WTC11 (cell line): ENCODE results near the gene OTOGL. TPM values are rescaled to one million over a fixed set of nuclear protein-coding genes. Genes with fewer than 3 reads are reported as not detected.
"Not testable (repeated sequence)": the region's sequence is repeated elsewhere in the genome, so short reads cannot be mapped to it uniquely, and the experiment has no call there.

Experiments
- ATAC-seq: fragments of 200-7000 bp; cut with Tn5 transposase; 2 replicates; pipeline ENCODE4 v1.10.0; 2021; ENCODE audit warnings: mild to moderate bottlenecking, moderate library complexity
- CTCF ChIA-PET: fragments of 300-600 bp; sonication (Branson Sonifier 250); formaldehyde crosslinking; loops from one replicate; lab custom pipeline; 2021; ENCODE audit warnings: antibody characterized with exemption; lab: Charles Lee
- POLR2A ChIA-PET: fragments of 350-600 bp; sonication (Branson Sonifier 250); formaldehyde crosslinking; loops from one replicate; lab custom pipeline; 2021; ENCODE audit warnings: antibody characterized with exemption; lab: Charles Lee
- DNase-seq: peaks from one replicate; pipeline ENCODE4 v3.0.0; 2021; ENCODE audit warnings: low spot score
- H3K27ac Mint-ChIP-seq: 2 replicates; pipeline ENCODE4 v1.8.0; 2021; ENCODE audit warnings: mixed read lengths
- H3K27me3 Mint-ChIP-seq: 2 replicates; pipeline ENCODE4 v1.8.0; 2021; ENCODE audit warnings: low read depth, mild to moderate bottlenecking, moderate library complexity, mixed read lengths
- H3K36me3 Mint-ChIP-seq: 2 replicates; pipeline ENCODE4 v1.8.0; 2021; ENCODE audit warnings: mixed read lengths
- H3K4me1 Mint-ChIP-seq: 2 replicates; pipeline ENCODE4 v1.8.0; 2022; ENCODE audit warnings: mixed read lengths
- H3K4me3 Mint-ChIP-seq: 2 replicates; pipeline ENCODE4 v1.8.0; 2021; ENCODE audit warnings: mild to moderate bottlenecking, moderate library complexity, mixed read lengths
- H3K9me3 Mint-ChIP-seq: 2 replicates; pipeline ENCODE4 v1.8.0; 2021; ENCODE audit warnings: mixed read lengths
- CTCF ChIP-seq: fragments of 200-600 bp; IDR thresholded peaks from 2 replicates; pipeline ENCODE4 v1.8.0; 2022; ENCODE audit warnings: antibody characterized with exemption
- ETV6 ChIP-seq: sonication (generic); formaldehyde crosslinking; IDR thresholded peaks from 2 replicates; pipeline ENCODE4 v1.8.1; 2022; ENCODE audit warnings: mild to moderate bottlenecking, missing genetic modification reagents
- FOXK1 ChIP-seq: sonication (generic); formaldehyde crosslinking; IDR thresholded peaks from 2 replicates; pipeline ENCODE4 v1.8.0; 2022; ENCODE audit warnings: mild to moderate bottlenecking, moderate library complexity, missing genetic modification reagents
- NFATC4 ChIP-seq: fragments of 250-450 bp; sonication (Bioruptor Pico); IDR thresholded peaks from 2 replicates; pipeline ENCODE4 v1.9.0; 2021; ENCODE audit warnings: mild to moderate bottlenecking
- NFYB ChIP-seq: sonication (generic); formaldehyde crosslinking; conservative IDR thresholded peaks from 2 replicates; pipeline ENCODE4 v1.8.0; 2022; ENCODE audit warnings: low read depth, missing genetic modification reagents
- SMAD4 ChIP-seq: sonication (generic); formaldehyde crosslinking; IDR thresholded peaks from 2 replicates; pipeline ENCODE4 v1.8.0; 2022; ENCODE audit warnings: mild to moderate bottlenecking, missing genetic modification reagents
- SP1 ChIP-seq: sonication (generic); formaldehyde crosslinking; conservative IDR thresholded peaks from 2 replicates; pipeline ENCODE4 v1.8.1; 2022; ENCODE audit warnings: missing genetic modification reagents
- USF2 ChIP-seq: sonication (generic); formaldehyde crosslinking; IDR thresholded peaks from 2 replicates; pipeline ENCODE4 v1.8.1; 2023; ENCODE audit warnings: mild to moderate bottlenecking, missing genetic modification reagents, moderate library complexity
- ZBTB21 ChIP-seq: sonication (generic); formaldehyde crosslinking; IDR thresholded peaks from 2 replicates; pipeline ENCODE4 v1.8.1; 2023; ENCODE audit warnings: mild to moderate bottlenecking, missing genetic modification reagents, borderline replicate concordance
- ZNF121 ChIP-seq: sonication (generic); formaldehyde crosslinking; IDR thresholded peaks from 2 replicates; pipeline ENCODE4 v1.8.0; 2023; ENCODE audit warnings: missing genetic modification reagents
- ZNF219 ChIP-seq: sonication (generic); formaldehyde crosslinking; IDR thresholded peaks from 2 replicates; pipeline ENCODE4 v1.8.0; 2023; ENCODE audit warnings: missing genetic modification reagents, mild to moderate bottlenecking, borderline replicate concordance
- ZNF512 ChIP-seq: sonication (generic); formaldehyde crosslinking; IDR thresholded peaks from 2 replicates; pipeline ENCODE4 v1.8.1; 2022; ENCODE audit warnings: missing genetic modification reagents, borderline replicate concordance
- total RNA-seq: library from RNA; stranded (reverse); gene quantifications from 3 replicates; pipeline ENCODE4 v1.2.3, GENCODE V29; 2021
- TF ChIP-seq, protein P1 (sequence below): fragments of 250-450 bp; sonication (Bioruptor Pico); IDR thresholded peaks from 2 replicates; pipeline ENCODE4 v2.1.2; 2022; ENCODE audit warnings: mild to moderate bottlenecking, moderate library complexity

Gene OTOGL
- total RNA-seq, 1 experiment from 2014 or later = 0.55 TPM

- no peak for TF ChIP-seq ZNF512
Measured at GRCh38 chr12:80064269-80064668, 35.1 kb upstream of the OTOGL start (continued).

GRCh38 chr12:80064951-80065350, 34.4 kb upstream of the OTOGL start:
- H3K9me3 Mint-ChIP-seq = no peaks in the 10 kb centered on the region
- H3K27me3 Mint-ChIP-seq = no peaks in the 10 kb centered on the region
- DNase-seq (no peak), ATAC-seq (no peak)
- H3K4me1 Mint-ChIP-seq = peaks cover 6% of the 10 kb centered on the region
- ChIA-PET CTCF (no interaction called here), POLR2A (no interaction called here)
- H3K36me3 Mint-ChIP-seq = no peaks in the 10 kb centered on the region
- H3K4me3 Mint-ChIP-seq = no peak overlapping the region
- no peak for TF ChIP-seq FOXK1 (CRISPR knock-in tag)
- TF ChIP-seq NFYB (CRISPR knock-in tag) = no peak
- TF ChIP-seq CTCF = no peak
- no peak for TF ChIP-seq NFATC4 (CRISPR knock-in tag)
- TF ChIP-seq SMAD4 (CRISPR knock-in tag) = no peak
- no peak for TF ChIP-seq SP1 (CRISPR knock-in tag)
- TF ChIP-seq ZBTB21 = no peak
- TF ChIP-seq ZNF121 (CRISPR knock-in tag) = no peak
- TF ChIP-seq ETV6 (CRISPR knock-in tag) = no peak
- TF ChIP-seq, protein P1, sequence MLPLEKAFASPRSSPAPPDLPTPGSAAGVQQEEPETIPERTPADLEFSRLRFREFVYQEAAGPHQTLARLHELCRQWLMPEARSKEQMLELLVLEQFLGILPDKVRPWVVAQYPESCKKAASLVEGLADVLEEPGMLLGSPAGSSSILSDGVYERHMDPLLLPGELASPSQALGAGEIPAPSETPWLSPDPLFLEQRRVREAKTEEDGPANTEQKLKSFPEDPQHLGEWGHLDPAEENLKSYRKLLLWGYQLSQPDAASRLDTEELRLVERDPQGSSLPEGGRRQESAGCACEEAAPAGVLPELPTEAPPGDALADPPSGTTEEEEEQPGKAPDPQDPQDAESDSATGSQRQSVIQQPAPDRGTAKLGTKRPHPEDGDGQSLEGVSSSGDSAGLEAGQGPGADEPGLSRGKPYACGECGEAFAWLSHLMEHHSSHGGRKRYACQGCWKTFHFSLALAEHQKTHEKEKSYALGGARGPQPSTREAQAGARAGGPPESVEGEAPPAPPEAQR = no peak
- no peak overlapping the region for H3K27ac Mint-ChIP-seq

- peaks cover 3% of the 10 kb centered on the region; the same call in 1 of the 2 replicates for H3K27me3 Mint-ChIP-seq
- peaks cover 6% of the 10 kb centered on the region for H3K4me1 Mint-ChIP-seq
- ATAC-seq = peak; percentile 100
- ChIA-PET POLR2A (no interaction called here), CTCF (interaction anchor here (0.6 to 1.5 kb wide), 3 partner anchors 115 to 127 kb away, joined by 3 to 5 read pairs (median 3); no protein-coding TSS in a partner anchor)
- H3K36me3 Mint-ChIP-seq = no peaks in the 10 kb centered on the region
- H3K4me3 Mint-ChIP-seq = no peak overlapping the region
- H3K9me3 Mint-ChIP-seq = peaks cover 10% of the 10 kb centered on the region
- TF ChIP-seq USF2 (CRISPR knock-in tag) (0 out of 2 replicates have a peak, but pooled peaks have one; percentile 18), SP1 (CRISPR knock-in tag) (0 out of 2 replicates have a peak, but pooled peaks have one; percentile 21), ZNF219 (CRISPR knock-in tag) (no peak)
- DNase-seq = peak; percentile 63
- H3K27ac Mint-ChIP-seq = peak overlapping the region; percentile 60
Measured at GRCh38 chr12:80068173-80068572, 31.2 kb upstream of the OTOGL start.

- Mint-ChIP-seq H3K9me3 (peaks cover 39% of the 10 kb centered on the region), H3K36me3 (peaks cover 27% of the 10 kb centered on the region), H3K4me1 (peaks cover 13% of the 10 kb centered on the region)
- H3K27me3 Mint-ChIP-seq, H3K4me3 Mint-ChIP-seq, H3K27ac Mint-ChIP-seq: not testable (repeated sequence)
- POLR2A ChIA-PET = interaction anchor here (0.5 kb wide), 1 partner anchor 140 kb away, joined by 3 read pairs; no protein-coding TSS in a partner anchor
- TF ChIP-seq FOXK1 (CRISPR knock-in tag) = peak; percentile 72; the same call in 1 of the 2 replicates
- peak; percentile 39 for DNase-seq
- ATAC-seq = peak; percentile 90
- CTCF ChIA-PET = interaction anchor here (1.1 kb wide), 1 partner anchor 111 kb away, joined by 3 read pairs; no protein-coding TSS in a partner anchor
Measured at GRCh38 chr12:80083892-80084614, 15.3 kb upstream of the OTOGL start.
